ENCODE measurements around the gene PATL1.

Gene PATL1

DNA sequence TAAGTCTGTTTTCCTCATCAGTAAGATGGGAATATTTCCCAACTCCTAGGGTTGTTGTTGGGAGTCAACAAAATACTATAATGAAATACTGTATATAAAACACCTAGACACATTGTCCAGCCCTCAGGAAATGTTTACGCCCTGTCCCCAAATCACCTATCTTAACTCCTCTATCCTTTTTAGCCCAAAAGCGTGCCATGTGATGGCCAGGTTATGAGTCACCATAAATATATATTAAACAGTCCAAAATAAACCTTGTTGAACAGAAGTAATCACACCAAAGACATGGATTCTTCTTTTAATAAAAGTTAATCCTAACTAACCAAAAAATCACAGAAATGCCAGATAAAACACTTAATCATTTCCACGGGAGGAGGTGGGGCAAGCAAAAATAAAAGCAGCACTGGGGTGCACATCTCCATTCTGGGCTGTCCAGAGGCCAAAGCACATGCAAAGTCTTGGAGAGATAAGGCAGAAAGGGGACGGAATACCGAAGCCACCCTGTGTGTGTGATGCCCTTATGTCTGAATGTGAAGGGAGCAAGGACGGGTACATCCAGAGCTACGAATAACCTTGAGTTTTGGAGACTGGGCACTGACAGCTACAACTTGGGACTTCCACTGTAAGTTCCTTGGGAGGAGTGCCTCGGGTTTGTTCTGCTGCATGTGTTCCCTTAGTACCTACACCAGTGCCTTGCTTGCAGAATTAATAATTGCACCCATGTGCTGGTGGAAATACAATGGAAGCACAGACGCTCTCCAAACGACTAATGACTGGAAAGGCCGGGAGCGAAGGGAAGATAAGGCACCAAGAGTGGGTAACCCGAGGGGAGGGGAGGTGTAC is 54.3 kb downstream of the PATL1 start:
- no peak for DNase-seq

DNA sequence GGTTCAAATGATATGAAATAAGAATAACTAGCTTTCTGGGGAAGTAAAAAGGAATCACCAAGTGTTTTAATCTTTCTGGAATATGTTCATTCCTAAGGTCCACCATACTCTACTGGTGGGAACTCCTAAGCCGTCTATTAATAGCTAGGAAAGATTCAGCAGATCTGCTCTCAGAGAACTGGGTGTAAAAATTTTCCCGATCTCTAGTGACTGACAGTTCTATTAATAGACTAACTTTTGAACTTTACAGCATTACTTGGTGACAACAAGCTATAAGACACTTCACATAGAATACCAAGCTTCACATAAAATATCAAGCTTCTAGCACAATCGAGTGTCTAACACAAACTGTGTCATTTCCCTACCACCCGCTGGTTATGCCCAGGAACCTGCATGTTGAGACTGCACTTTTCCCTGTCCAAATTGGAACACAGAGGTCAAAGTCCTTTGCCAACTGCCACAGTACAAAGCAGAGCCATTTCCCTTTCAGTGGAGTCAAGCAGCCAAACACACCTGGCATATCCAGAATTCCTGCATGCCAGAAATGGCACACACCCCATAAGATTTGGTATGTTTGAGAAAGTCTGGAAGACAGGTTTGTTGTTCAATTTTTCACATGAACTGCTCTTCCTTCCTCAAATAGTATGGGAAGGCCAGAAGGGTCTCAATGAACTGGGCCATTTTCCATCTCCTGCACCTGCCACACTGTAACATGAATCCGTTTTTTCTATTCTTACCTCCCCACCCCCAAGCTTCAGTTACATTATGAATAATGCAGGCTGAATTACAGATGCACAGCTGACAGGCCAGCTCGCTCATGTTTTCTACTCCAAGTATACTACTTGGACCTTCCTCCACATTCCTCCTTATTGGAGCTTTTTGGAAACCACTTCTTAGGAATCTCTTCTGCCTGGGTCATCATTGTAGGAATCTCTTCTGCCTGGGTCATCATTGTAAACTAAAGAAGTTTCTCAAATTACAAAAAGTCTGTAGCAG is 57.0 kb downstream of the PATL1 start:
- no peak for DNase-seq

DNA sequence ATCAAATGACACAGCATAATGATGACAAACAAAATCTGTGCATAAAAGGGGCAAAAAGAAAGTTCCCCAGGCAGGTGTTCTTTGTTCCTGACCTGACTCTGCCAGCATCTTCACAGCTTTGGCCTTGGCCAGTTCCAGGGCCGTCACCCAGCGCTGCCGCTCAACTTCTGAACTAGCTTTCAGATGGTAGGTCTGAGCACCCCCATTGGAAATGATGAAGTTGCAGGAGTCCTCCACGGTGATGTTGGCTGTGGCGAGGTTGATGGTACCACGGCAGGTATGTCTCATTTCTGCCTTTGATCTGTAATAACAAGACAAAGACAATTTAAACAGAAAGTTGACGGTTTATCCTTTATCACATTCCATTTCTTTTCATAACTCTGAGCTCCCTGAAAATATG is 58.5 kb downstream of the PATL1 start:
- no peak for DNase-seq

DNA sequence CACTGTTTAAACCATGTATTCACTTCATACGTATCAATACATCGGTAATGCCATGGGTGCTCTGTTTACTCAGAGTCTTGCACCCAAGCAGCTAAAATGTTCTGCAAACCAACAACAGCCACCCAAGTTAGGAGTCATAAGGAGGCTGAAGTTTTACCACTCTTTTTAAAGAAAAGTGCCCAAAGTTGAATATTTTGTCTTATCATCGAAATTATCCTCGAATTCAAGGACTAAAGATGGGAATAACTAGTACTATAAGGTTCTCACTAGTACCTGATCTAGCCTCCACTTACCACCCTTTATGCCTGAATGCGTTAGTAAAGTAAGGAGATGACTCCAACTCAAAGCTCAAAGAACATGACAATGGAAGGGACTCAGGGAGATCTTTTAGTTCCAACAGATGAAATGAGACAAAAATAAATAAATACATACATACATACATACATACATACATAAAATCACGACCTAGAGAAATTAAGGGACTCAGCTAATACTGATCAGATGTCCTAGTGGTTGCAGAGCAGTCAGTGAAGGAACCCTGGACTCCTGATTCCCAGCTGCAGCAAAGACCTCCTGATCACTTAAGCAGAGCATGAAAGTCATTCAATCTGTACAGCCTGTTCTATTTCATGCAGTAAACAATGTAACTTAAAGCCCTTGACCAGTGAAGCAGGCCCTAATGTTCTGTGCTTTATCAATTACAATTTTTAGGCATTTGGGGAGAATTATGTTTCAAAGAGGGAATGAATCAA is 61.0 kb downstream of the PATL1 start:
- DNase-seq, result no peak

DNA sequence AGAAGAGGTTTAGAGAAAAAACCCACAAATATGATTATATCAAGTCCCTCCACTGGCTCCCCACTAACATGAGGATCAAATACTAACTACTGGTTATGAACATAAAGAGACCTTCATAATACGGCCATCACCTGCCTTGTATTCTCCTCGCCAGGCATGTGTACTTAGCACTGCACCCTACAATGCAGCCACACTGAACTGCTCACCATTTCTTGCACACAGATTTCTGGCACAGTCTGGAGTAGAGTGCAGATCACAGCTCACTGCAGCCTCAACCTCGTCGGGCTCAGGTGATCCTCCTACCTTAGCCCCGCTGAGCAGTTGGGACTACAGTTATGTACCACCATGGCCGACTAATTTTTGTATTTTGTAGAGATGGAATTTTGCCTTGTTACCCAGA is 66.4 kb downstream of the PATL1 start:
- no peak for DNase-seq

DNA sequence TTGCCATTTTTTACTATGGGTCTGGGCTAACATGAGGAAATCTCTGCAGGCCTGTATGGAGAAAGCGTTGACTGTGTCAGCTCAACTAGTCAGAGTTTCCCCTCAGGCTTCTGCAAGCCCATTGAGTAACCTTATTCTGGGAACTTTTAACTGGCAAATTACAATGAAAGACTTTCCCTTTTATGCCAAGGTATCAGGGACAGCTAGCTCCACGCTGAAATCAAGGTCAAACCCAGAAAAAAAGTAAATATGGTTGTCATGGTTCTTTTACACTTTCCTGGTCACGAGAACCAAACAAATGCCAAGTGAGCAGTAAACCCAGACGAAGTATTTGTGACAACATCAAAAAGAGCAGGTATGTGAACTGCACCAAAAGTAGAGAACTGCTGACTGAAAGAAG is 67.0 kb downstream of the PATL1 start:
- no peak for DNase-seq

DNA sequence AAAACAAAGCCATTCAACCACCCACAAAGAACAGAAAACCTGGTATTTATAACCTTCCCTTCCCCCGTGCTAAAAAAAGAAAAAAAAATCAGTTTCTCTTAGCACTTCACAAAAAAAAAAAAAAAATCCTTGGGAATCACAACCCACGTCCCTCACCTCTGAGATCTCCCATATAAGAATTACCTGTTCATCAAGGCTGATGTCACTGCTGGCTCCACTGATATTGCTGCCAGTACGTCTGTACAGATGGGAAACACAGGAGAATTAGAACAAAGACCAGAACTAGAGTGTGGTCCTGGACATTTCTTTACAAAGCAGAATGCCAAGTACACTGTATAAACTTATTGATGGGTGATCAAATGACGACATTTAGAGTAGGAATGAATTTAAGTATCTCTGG is 68.2 kb downstream of the PATL1 start:
- no peak for DNase-seq

DNA sequence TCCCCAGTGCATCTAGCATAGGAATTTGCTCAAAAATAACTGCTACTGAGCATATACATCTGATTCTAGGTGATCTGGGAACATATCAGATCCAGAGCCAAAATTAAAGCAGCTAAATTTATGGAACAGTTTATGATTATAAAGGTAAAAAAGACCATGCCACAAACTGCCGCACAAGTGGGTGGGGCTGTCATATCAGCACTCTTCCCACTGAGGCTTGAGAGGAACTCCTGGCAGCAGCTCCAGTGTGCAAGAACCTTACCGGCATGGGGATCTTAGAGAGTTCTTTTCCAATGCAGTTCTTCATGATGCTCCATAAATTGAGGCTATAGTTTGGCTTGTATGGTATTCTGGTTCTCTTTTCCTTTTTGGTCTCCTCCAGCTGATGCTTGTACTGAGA is 68.6 kb downstream of the PATL1 start:
- no peak for DNase-seq

DNA sequence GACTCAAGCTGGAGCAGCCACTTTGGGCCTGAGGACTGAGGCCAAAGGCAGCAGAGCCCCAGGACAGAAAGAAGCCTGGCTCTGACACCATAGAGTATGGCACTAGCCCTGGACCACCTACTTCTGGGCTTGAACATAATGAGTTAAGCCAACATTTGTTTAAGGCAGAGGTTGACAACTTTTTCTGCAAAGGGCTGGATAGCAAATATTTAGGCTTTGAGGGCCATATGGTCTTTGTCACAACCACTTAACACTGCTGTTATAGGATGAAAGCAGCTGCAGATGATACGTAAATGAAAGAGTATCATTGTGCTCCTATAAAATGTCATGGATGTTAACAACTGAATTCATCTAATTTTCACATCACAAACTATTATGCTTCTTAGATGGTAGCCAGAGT is 69.9 kb downstream of the PATL1 start:
- DNase-seq, result no peak
